H7 (cell line): ENCODE data around the gene ALAS1. TPM values are rescaled to one million over a fixed set of nuclear protein-coding genes. Genes with fewer than 3 reads are reported as not detected.
A peak's percentile ranks its signal among the peaks of the same experiment; 100 is the strongest.

ENCODE experiments used
- DNase-seq: peaks from one replicate; pipeline ENCODE4 v3.0.0; 2012
- H3K27me3 ChIP-seq: 2 replicates; pipeline ENCODE4 v1.6.0; 2011; ENCODE audit warnings: mild to moderate bottlenecking, low read length; ENCODE audit not compliant: control insufficient read depth, insufficient read depth
- H3K36me3 ChIP-seq: replicated peaks from 2 replicates; pipeline ENCODE4 v1.5.1; 2011; ENCODE audit warnings: low read length; ENCODE audit not compliant: control insufficient read depth, insufficient read depth
- H3K4me3 ChIP-seq: 2 replicates; pipeline ENCODE4 v1.5.1; 2011; ENCODE audit warnings: low read depth, mild to moderate bottlenecking, control low read depth, low read length, moderate library complexity; ENCODE audit not compliant: insufficient read depth
- total RNA-seq: library from RNA; depleted of rRNA; stranded (reverse); fragments of >200 nt; shearing (Covaris generic); gene quantifications from 2 replicates; pipeline ENCODE4 v1.2.3, GENCODE V29; 2014

Gene ALAS1
- total RNA-seq, 1 experiment from 2014 or later, result 63.8 TPM

GRCh38 chr3:52184690-52185089, 13.3 kb upstream of the ALAS1 start:
- no peak overlapping the region for H3K4me3 ChIP-seq
- H3K36me3 ChIP-seq, result no peaks in the 10 kb centered on the region
- no peaks in the 10 kb centered on the region for H3K27me3 ChIP-seq
- peak; percentile 20 for DNase-seq

GRCh38 chr3:52185311-52185710, 12.6 kb upstream of the ALAS1 start:
- H3K4me3 ChIP-seq, result no peak overlapping the region
- H3K36me3 ChIP-seq, result no peaks in the 10 kb centered on the region
- DNase-seq, result peak; percentile 18
- no peaks in the 10 kb centered on the region for H3K27me3 ChIP-seq

- DNase-seq, result no peak
- Histone ChIP-seq H3K36me3 (no peaks in the 10 kb centered on the region), H3K4me3 (no peak overlapping the region), H3K27me3 (no peaks in the 10 kb centered on the region)
Observed at GRCh38 chr3:52185837-52186236, 12.1 kb upstream of the ALAS1 start.

GRCh38 chr3:52186729-52187128, 11.2 kb upstream of the ALAS1 start:
- H3K27me3 ChIP-seq, result no peaks in the 10 kb centered on the region
- H3K36me3 ChIP-seq, result no peaks in the 10 kb centered on the region
- no peak overlapping the region for H3K4me3 ChIP-seq
- DNase-seq, result no peak

GRCh38 chr3:52188556-52188955, 9.4 kb upstream of the ALAS1 start:
- Histone ChIP-seq H3K36me3 (no peaks in the 10 kb centered on the region), H3K4me3 (no peak overlapping the region), H3K27me3 (no peaks in the 10 kb centered on the region)
- no peak for DNase-seq

- Histone ChIP-seq H3K4me3 (no peak overlapping the region), H3K36me3 (no peaks in the 10 kb centered on the region), H3K27me3 (no peaks in the 10 kb centered on the region)
- DNase-seq, result peak; percentile 31
Observed at GRCh38 chr3:52190294-52191074, 7.5 kb upstream of the ALAS1 start.

- Histone ChIP-seq H3K4me3 (no peak overlapping the region), H3K27me3 (no peaks in the 10 kb centered on the region), H3K36me3 (no peaks in the 10 kb centered on the region)
- peak; percentile 41 for DNase-seq
Observed at GRCh38 chr3:52191663-52192062, 6.3 kb upstream of the ALAS1 start.

- DNase-seq, result peak; percentile 14
- H3K4me3 ChIP-seq, result no peak overlapping the region
- no peaks in the 10 kb centered on the region for H3K27me3 ChIP-seq
- no peaks in the 10 kb centered on the region for H3K36me3 ChIP-seq
Observed at GRCh38 chr3:52193065-52193464, 4.9 kb upstream of the ALAS1 start.

GRCh38 chr3:52194485-52195290, 3.3 kb upstream of the ALAS1 start:
- no peaks in the 10 kb centered on the region for H3K27me3 ChIP-seq
- DNase-seq, result peak; percentile 18
- no peak overlapping the region for H3K4me3 ChIP-seq
- peaks cover 2% of the 10 kb centered on the region for H3K36me3 ChIP-seq

GRCh38 chr3:52195291-52195597, 2.7 kb upstream of the ALAS1 start:
- DNase-seq, result no peak
- Histone ChIP-seq H3K27me3 (no peaks in the 10 kb centered on the region), H3K36me3 (peaks cover 2% of the 10 kb centered on the region), H3K4me3 (no peak overlapping the region)

- no peak for DNase-seq
- no peak overlapping the region for H3K4me3 ChIP-seq
- peaks cover 2% of the 10 kb centered on the region for H3K36me3 ChIP-seq
- no peaks in the 10 kb centered on the region for H3K27me3 ChIP-seq
Observed at GRCh38 chr3:52195823-52196331, 2.1 kb upstream of the ALAS1 start.

- Histone ChIP-seq H3K36me3 (peaks cover 5% of the 10 kb centered on the region), H3K4me3 (no peak overlapping the region), H3K27me3 (no peaks in the 10 kb centered on the region)
- peak; percentile 21 for DNase-seq
Observed at GRCh38 chr3:52196977-52197376, 983 bp upstream of the ALAS1 start.

- Histone ChIP-seq H3K36me3 (peaks cover 8% of the 10 kb centered on the region), H3K4me3 (peak overlapping the region; percentile 92), H3K27me3 (no peaks in the 10 kb centered on the region)
- no peak for DNase-seq
Observed at GRCh38 chr3:52197499-52197841, 490 bp upstream of the ALAS1 start.

GRCh38 chr3:52198643-52199608, 966 bp downstream of the ALAS1 start:
- peak overlapping the region; percentile 92 for H3K4me3 ChIP-seq
- DNase-seq, result no peak
- peaks cover 19% of the 10 kb centered on the region for H3K36me3 ChIP-seq
- H3K27me3 ChIP-seq, result no peaks in the 10 kb centered on the region
